ENCODE data around the gene CBX1.

DNA sequence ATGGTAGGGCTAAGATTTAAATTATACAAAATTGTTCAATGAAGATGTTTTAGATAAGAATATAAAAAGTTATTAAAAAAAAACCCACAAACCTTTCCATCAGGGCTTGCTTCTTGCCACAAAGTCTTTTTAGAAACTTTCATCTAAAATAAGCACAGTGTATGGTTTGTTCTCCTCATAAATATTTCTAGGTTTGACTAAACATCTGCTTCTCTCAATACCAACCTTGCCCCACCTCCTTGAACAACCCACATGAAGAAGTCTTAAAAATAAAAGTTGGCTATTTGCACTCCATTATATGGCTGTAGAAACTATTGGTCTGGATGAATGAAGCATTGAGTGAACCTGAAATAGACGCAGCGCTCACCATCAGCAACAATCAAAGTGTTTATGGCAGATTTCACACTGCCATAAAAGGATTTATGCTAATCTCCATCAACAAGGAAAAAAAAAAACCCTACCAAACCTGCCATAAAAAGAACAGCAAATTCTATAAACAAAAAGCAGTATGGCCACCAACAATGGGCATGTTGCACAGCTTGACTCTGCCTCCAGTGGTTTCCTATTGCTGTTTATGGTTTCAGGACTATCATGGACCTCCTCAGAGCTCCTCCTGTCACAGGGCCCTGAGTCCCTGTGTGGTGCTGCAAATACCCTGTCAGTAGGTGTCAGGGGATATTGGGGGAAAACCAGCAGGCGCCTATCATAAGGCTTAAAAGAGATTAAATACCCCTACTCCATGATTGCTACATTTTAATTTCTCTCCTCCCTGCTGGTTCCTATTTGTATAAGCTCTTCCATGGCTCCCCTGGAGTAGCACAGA is 43.9 kb upstream of the CBX1 start:
- TF ChIP-seq CTCF (conservative IDR thresholded peaks at IDR 0.05; ENCODE audit: low read length), result no peak
- TF ChIP-seq EZH2phosphoT487 (IDR thresholded peaks at IDR 0.05; ENCODE audit: borderline replicate concordance, low read depth, low read length), result no peak

Measured in OCI-LY7 (cell line).